GM12891 (cell line): ENCODE results near the gene GSC2.

Experiments used
- PAX5 ChIP-seq: IDR thresholded peaks from 2 replicates; pipeline ENCODE4 v1.6.1; 2011; ENCODE audit warnings: low read length, moderate library complexity, mild to moderate bottlenecking; ENCODE audit not compliant: insufficient read depth, severe bottlenecking
- POLR2A ChIP-seq: IDR thresholded peaks from 2 replicates; pipeline ENCODE4 v1.6.1; 2011; ENCODE audit warnings: low read depth, low read length, control low read depth
- POLR2AphosphoS5 ChIP-seq: IDR thresholded peaks from 2 replicates; pipeline ENCODE4 v1.6.1; 2011; ENCODE audit warnings: low read depth, low read length, control low read depth
- POU2F2 ChIP-seq: IDR thresholded peaks from 2 replicates; pipeline ENCODE4 v1.6.1; 2011; ENCODE audit warnings: low read depth, mild to moderate bottlenecking, control low read depth, low read length, moderate library complexity
- TAF1 ChIP-seq: IDR thresholded peaks from 2 replicates; pipeline ENCODE4 v1.6.1; 2011; ENCODE audit warnings: low read depth, low read length, control low read depth

DNA sequence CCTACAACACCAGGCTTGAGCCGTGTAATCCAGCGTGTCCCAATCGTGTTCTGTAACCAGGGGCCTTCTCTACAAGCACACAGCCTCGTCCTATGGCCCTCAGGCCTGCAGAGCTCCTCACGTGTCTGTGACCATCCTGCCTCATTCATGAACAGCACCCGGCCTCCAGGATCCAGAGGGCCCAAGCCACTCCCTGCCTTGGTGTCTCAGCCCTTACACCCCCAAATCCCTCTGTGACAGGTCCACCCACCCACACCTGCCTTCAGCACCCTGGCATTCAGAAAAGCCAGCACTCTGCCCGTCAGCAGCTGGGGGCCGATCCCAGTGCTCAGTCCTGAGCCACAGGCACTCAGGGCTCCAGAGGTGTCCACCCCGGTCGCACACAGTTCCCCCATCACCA, 13.2 kb downstream of the GSC2 start:
- TF ChIP-seq POLR2A, result no peak
- no peak for TF ChIP-seq POU2F2
- no peak for TF ChIP-seq PAX5
- TF ChIP-seq TAF1, result no peak
- no peak for TF ChIP-seq POLR2AphosphoS5
